SKM-1 (cell line): ENCODE measurements around the gene RASGRP2.

Experiments used
- DNase-seq: peaks from one replicate; lab custom pipeline; 2025; ENCODE audit not compliant: unreplicated experiment; lab: John Stamatoyannopoulos, UW

RASGRP2 gene

DNA sequence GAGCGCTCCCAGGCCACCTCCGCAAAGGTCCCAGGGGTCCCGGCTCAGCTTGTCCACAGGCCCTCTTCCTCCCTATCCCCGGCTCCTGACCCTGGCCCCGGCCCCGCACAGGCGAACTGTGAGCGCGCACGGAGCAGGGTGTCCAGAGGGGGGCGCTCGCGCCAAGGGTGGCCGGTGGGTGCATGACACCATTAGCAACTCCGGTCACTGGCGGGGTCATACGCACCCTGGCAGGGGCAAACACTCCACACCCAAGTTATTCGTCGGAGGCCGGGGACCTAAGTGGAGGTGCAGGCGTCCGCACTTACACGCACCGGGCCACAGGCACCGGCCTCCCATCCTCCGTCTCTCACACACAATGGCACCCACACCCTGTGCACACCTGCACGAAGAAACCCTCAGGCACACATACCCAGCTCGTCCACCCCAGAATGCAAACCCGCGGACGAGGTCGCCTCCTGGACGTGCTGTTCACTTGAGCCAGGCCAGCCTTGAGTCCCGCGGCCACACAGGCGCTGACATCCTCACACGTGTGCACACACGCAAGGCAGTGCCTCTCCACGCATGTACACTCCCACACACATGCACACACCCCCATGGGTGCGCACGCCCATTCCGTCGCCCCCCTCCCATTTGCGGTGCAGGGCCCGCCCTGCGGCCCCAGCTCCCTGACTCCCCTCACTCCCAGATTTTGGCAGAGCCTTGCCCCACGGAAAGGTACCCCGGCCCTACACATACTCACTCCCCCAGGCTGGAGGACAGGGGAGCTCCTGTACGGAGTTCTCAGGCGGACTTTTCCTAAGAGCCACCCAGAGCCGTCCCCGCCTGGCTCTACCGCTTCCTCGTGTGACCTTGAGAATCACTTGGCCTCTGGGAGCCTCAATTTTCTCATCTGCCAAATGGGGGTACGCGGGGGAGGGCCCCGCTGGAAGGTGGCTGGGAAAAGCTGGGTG, at the start of gene RASGRP2:
Gene RASGRP2 (minus strand): TSS at position 552 of the 953 bp plus-strand sequence. CDS start 1,276 bp downstream, outside the sequence.
- peak; percentile 69 for DNase-seq

DNA sequence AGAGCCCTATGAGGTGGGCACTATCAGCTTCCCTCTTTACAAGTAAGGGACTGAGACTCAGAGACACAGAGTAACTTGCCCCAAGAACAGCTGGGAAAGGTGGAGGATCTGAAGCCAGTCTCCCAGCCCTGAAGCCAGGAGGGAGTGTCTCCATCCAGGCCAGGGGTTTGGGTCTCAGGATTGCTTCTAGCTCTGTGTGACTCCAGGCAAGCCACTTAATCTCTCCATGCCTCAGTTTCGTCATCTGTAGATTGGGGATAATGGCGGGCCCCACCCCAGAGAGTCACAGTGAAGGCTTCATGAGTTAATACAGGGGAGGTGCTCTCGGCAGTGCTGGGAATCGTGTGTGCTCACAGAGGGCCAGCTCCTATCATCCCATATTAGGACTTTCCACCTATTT, 48.5 kb upstream of the RASGRP2 start:
- no peak for DNase-seq

DNA sequence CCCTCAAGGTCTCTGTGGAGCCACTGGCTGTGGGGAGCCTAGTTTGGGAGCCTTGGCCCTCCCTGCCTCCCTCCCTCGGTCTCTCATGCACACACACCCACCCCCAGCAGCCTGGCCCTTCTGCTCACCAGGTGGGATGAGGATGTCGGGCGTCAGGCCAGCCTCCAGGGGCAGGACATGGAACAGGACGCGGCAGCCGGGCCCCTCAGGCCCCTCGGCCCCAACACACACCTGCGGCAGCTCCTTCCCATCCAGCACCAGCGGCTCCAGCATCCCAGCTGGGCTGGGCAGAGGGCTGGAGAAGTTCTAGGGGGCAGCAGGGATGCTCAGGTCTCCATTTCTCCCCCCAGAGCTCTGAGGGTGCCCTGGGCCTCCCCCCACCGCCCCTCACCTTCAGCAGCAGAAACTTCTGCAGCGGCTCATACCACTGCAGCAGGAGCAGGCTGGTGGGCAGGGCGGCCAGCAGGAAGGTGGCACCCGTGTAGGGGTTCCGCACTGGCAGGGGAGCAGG, 47.9 kb upstream of the RASGRP2 start:
- DNase-seq = no peak

DNA sequence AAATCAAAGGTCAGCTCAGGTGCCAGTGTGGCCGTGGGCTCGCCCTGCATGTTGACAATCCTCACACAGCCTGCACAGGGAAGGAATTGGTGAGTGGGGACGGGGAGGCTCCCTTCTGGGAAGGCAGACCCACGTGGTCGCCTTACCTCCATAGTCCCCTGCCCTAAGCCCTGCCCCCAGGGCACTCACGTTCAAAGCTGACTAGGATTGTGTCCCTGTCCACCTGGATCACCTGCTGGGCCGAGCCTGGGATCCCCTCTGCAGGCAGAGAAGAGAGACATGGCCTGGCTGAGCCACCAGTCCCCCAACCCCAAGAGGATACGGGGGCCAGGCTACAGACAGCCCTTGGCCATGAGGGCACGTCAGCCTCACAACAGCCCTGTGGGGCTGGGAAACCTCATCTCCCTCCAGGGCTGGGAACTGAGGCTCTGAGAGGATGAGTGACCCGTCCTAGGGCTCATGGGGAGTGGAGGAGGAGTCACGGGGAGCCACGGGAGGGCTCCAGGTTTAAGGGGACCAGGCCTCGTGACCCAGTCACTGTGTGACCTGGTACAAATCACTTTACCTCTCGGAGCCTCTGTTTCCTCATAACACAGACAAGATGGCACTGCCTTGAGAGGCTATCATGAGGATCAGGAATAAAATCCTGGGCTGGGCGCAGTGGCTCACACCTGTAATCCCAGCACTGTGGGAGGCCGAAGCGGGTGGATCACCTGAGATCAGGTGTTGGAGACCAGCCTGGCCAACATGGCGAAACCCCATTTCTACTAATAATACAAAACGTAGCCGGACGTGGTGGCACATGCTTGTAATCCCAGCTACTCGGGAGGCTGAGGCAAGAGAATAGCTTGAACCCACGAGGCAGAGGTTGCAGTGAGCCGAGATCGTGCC, 46.5 kb upstream of the RASGRP2 start:
- DNase-seq = no peak

DNA sequence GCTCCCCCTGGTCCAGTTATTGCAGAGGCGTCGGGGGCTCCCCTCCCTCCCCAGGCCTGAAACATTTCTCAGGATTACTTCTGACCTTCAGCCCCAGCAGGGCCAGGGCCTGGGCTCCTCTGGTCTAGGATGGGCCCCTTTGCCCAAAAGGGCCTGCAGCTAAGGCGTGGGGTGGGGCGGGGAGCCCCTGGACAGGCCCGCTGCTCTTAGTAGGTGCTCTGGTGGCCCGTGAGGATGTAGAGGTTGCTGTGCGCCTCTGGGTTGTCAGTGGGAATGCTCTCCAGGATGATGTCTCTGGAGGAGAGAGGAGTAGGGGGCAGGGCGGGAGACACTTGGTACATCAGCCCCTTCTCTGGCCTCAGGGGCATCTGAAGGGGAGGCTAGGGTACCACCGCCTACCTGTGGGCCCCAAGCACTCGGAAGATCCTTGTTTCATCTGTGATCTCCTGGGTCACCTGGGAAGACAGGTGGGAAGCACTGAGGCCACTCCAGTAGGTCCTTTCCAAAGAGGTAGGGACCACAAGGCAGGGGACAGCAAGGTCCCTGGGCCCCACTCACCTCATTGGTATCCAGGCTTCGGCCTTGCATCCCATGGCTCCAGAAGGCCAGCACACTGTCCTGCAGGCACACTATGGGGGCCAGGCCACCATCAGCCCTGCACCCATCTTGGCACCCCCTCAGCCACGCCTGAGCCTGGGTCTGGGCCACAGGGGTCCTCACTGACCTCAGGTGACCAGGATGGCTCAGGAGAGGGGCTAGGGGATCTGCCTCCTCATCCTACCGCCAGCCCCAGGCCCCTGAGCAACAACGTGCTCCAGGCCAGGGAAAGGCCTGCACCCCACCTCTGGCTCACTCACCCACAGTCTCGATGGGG, 45.6 kb upstream of the RASGRP2 start:
- no peak for DNase-seq

DNA sequence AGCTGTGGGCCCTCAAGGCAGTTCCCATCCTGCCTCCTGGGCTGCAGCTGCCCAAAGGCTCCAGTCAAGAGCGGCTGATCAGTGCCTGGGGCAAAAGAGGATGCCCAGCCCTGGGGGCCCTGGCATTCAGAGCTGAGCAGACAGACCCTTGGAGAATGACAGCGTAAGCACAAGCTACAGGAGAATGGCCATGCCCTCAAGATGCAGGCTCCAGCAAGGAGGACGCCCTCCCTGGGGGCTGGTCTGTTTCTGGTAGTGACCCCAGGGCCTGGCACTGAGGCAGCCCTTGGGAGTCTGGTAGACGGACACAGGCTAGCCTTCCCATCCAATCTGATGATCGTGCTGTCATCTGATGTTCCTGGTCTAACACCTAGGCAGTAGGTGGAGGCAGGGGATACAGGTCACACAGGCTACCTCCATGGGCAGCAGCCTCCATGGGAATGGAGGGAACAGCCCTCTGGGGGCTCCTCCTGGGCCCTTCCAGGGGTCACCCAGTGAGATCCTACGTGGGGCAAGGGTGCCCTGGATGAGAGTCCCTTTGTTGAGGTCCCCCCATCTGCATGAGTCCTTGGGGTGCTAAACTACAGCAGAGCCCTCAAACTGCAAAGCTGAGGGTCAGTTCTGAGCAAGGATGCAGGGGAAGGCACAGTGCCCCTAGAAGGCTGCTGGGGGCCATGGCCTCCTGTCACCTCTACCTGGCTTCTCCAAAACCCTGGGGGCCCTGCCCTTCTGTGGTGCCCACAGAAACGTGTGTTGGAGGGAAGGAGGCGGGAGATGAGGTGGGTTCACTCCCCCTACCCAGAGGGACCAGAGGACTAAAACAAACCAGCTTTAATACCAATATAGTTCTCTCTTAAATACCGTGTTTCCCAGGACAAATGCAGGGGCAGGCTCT, 44.6 kb upstream of the RASGRP2 start:
- no peak for DNase-seq

DNA sequence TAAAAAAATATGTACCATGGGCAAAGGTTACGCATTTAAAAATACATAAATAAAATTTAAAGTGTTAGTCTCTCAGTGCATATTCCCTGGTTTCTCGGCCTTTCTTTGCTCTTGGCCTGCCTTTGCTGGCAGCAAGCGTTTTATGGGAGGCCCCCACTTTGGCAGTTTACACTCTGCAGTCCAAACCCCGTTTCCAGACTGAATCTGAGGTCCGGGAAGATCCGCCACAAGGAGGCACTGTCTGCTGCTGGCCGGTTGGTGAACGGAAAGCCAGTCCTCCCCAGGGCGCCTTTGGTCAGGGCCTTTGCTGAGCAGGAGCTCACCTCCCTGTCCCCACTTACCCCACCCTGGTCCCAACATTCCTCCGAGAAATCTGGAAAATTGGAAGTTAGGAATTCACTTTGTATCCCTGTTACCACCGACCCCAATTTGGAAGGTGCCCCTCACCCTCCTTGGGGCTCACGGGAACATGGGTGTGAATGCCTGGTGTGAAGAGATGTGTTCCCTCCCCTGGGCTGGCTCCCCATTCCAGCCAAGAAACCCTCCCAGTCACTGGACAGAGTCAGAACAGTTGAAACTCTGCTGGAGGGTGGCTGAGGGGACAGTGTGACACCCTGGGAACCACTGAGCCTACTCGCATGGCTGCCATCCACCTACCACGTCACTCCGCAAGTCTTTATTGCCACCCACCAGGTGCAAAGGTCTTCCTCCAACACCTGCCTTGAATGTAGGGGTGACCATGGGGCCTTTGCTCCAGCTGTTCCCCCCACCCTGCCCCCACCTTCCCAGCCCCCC, 43.8 kb upstream of the RASGRP2 start:
- peak; percentile 32 for DNase-seq

DNA sequence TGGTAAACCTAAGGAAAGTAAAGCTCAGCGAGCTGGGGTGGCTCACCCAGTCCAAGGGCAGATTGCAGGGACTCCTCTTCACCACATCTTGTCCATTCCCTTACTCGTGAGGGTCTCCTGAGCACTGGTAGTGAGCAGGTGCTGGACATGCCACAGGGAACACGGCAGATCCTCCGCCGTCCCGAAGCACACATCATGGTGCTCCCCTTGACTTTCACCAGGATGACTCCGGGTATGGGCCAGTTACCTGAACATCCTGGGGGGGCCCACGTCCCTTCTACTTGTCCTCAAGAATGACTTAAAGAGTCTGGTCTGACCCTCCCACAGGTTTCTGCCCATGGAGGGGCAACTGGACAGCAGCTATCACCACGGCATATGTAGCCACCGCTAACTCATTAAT, 42.4 kb upstream of the RASGRP2 start:
- no peak for DNase-seq

DNA sequence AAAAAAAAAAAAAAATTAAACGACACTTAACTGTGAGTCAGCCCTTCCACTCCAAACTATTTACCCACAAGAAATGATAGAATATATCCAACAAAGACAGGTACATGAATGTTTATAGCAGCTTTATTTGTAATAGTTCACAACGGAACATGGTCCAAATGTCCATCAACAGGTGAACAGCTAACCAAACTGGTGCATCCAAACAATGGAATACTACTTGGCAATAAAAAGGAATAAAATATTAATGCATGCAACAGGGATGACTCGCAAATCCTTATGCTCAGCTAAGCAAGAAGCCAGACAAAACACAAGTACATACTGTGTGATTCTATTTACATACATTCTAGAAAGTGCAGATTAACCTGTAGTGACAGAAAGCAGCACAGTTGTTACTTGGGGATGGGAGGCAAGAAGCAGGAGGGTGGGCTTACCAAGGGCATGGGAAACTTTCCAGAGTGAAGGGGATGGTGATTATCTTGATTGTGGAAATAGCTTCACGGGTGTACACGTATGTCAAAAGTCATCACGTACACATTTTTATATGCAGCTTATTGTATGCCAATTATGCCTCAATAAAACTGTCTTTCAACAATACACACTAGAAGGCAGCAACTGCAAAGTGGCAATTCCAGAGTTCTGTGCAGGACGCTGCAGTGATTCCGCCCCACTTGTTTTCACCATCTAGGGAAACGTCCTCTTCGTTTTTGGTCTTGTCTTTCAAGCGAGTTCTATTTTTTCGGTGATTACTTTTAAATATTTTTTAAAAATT, 41.1 kb upstream of the RASGRP2 start:
- no peak for DNase-seq

DNA sequence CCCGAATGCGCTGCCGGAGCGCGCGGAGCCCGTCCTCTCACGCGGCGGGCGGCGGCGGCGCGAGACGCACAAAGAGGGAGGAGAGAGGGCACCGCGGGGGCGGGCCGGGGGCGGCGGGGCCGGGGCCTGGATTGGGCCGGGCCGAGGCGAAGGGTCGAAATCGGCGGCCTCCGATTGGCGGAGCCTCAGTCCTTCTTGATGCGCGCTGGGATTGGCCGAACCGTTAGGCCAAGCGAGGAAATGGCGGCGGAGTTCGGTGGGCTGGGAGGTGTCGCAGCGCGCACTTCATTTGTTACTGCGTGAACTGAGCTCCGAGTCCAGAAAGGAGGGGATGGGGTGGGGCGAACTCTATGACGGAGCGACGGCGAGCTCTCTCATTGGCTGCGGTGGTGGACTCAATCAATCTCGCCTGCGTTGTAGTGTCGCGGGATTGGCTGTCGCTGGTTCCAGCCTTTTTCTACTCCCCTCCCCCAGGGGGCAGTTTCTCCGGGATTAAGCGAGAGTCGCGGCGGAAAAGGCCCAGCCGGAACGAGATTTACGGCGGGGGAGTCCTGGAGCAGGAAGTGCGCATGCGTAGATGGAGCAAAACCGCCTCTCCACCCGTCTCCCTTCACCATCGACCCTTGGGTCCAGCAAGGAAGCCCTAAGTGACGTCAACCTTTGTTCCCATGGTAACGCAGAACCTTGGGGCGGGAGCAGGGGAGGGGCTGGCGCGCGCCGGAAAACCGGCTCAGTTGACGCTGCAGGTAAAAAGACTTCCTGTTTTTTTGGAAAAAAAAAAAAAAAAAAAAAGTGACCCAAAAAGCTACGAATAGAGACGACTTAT, 34.7 kb upstream of the RASGRP2 start, which contains the start of gene SF1:
Gene SF1 (minus strand): TSS at position 70 of the 826 bp plus-strand sequence. CDS start 150 bp downstream, outside the sequence.
- DNase-seq = peak; percentile 100

DNA sequence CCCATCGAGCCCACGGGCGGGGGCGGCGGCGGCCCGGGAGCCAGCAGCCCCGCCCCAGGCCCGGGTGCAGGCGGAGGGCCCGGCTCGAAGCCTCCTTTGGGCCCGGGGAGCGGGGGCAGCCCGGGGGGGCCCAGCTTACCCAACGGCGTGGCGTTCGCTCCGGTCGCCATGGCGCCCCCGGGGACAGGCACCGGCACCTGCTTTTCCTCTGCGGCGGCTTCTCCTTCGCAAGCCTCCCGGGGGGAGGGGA, 34.2 kb upstream of the RASGRP2 start:
- no peak for DNase-seq

DNA sequence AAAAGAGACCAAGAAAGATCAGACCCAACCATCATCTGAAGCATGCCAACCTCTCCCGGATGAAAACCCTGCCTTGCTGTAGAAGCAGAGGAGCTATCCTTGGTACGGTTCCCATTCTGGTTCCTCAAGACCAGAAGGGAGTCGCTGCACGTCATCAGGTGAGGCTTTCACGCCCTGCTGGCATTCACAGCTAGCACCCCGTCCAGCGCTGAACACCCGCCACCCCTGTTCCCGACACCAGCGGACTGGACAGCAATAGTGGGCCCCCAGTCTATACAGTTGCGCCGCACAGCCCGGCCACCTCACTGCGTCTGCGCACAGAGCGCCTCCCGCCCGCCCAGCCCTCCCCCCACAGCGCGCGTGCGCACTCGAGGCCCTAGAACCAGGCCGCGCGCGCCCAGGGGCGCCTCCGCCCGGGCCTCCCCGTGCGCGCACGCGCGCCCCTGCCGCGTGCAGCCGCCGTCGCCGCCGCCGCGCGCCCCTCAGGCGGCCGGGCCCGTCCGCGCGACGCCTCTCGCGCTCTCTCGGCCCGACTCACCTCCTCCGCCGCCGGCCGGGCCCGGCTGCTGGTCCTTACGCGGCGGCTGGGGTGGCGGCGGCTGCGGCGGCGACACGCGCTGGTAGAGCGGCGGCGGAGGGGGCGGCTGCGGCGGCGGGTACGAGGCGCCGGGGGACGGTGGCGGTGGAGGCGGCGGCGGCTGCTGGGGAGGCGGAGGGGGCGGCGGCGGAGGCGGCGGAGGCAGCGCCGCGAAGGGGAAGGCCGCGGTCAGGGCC, 33.7 kb upstream of the RASGRP2 start:
- peak; percentile 32 for DNase-seq

DNA sequence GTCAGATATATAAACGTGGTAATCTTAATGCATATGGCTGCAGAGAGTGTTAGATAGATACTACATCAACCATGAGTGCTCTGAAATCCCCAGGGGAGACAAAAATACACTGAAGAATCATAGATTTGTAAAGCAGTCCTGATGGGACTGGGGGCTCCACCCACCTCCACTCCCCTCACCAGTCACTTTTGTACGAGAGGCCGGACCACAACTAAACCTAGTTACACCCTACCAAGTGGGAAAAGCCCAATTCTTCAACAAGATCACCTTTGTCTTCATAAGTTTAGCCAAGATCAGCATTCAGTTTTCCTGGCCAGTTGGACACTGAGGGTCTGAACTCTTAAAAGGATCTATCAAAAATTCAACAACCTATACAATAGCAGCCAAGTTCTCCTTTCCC, 32.9 kb upstream of the RASGRP2 start:
- no peak for DNase-seq

DNA sequence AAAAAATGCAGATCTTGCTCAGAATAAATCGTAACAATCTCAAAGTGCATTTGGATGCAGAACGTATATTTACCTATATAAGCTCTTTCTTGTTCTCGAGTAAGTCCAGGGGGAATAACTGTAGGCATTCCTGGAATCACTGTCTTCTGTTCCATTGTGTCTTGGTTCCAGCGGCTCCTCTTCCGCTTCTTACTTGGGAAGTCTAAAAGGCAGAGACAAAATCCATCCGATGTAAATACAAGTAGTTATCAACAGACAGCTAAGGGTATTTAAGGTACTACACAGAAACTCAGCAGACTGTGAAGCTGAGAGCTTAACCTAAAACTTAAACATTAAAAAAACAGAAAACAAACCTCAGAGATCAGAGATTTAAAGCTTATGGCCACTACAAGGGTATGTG, 32.5 kb upstream of the RASGRP2 start:
- DNase-seq = no peak

DNA sequence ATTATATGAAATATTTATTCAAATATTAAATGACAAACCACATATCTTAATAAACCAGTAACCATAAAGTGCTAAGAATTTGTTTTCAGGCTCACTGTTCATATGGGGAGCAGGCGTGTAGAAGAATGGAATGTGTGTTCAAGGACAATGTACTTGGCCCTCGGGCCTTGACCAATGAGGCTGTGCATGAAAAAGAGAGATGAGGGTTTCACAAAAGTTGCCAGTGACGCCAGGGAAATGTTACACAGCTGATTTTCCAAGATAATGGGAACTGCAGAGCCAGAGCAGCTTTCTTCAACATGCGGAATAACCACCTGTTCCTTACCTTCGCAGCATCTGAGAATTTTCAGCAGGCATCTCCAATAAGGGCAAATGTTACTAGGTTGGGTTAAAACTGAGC, 30.2 kb upstream of the RASGRP2 start:
- DNase-seq = no peak

DNA sequence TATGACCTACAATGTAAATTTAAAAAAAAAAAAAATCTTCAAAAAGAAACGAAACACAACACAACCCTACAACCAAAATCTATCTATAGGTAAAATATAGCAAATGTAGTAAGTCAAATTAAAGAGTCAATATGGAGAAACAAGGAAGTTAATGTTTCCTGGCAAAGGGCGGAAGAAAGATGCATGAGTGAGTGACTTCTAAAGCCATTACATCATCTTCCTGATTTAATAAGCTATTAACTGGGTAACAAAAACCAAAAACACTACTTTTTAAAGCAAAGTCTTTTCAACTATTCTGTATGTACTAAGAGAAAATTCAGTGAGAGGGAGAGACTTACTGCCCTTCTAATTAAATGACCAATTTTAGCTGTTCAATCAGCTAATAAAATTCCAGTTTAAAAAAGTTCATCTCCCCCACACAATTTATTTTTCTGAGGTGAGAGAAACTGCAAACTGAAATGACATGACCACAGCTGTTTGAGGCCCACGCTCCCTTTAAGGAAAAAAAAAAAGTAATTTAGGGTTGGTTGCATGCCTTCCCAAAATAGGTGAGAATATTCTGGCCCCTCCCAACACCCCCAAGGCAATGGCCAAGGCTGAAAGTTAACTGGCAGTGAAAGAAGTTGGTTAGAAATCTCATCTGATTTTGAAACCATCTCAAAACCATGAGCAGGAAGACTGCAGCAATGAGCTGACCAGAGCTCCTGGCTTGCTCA, 28.5 kb upstream of the RASGRP2 start:
- no peak for DNase-seq
